HG03064 (cell line): Measurements from ENCODE around the gene RDX.
"Not testable (repeated sequence)": the region's sequence is repeated elsewhere in the genome, so short reads cannot be mapped to it uniquely, and the experiment has no call there.

Source experiments
- ATAC-seq: cut with Tn5 transposase; IDR thresholded peaks from one replicate; pipeline ENCODE4 v1.9.1; 2021; ENCODE audit warnings: low read depth; ENCODE audit not compliant: unreplicated experiment

Gene RDX

DNA sequence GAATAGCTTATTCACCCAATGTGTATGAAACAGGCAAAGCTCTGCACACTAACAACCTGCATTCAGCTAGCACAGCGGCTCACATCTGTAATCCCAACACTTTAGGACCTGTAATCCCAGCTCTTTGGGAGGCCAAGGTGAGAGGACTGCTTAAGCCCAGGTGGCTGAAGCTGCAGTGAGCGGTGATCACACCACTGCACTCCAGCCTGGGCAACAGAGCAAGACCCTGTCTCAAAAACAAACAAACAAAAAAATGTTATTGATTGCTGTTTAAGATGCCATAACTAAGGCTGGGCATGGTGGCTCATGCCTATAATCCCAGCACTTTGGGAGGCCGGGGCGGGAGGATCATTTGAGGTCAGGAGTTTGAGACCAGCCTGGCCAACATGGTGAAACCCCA, 15.8 kb downstream of the RDX start:
- ATAC-seq = not testable (repeated sequence)

DNA sequence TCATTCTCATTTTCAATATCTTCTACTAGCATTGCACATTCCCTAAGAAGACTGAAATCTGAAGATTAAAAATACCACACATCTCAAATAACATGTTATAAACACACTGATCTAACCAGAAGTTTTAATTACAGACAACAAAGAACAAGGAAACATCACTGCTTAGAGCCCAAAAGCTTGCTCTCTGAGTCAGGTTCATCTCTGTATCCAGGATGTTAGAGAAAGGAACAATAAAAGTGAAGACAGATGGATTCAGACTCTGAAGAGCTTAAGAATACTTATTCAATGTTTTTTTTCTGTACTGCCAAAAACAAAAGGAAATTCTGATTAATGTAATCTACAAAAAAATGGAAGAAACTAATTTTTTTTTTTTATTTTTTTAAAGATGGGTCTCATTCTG, 16.5 kb downstream of the RDX start:
- ATAC-seq = no peak

DNA sequence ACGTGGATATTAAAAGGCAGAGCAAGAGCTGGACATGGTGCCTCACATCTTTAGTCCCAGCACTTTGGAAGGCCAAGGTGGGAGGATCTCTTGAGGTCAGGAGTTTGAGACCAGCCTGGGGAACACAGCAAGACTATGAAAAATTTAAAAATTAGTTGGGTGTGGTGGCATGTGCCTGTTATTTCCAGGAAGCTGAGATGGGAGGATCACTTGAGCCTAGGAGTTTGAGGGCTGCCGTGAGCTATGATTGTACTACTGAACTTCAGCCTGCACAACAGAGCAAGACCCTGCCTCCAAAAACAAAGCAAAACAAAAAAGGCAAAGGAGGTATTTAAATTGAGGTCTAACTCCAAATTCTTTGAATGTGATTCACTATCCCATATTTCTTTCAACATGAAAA, 23.5 kb downstream of the RDX start:
- ATAC-seq = no peak

DNA sequence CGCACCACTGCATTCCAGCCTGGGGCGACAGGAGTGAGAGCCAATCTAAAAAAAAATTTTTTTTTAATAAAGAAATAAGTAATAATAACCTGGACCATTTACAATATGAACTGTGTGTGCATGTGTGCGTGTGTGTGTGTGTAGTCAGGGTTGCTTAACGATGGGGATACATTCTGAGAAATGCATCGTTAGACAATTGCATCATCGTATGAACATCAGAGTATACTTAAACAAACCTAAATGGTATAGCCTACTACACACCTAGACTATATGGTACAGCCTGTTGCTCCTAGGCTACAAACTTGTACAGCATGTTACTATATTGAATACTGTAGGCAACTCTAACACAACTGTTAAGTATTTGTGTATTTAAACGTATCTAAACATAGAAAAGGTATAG, 26.4 kb downstream of the RDX start:
- no peak for ATAC-seq

DNA sequence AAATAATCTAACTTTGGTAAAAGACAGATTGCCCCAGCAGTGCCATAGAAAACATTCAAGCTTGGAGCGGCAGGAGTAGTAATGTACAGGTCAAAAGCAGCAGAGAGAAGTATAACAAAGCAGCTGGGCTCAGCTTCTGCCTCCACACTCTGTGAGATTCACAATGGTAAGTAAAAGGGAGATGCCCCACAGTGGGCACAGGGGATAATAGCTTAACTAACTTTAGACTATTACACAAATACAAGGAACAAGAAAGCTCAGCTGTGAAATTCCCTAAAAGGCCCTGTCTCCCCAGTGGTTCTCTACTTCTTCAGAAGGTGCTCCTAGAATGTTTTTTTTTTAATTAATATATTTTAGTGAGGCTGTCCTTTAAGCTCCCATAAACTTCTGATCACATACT, 28.0 kb downstream of the RDX start:
- ATAC-seq = no peak

DNA sequence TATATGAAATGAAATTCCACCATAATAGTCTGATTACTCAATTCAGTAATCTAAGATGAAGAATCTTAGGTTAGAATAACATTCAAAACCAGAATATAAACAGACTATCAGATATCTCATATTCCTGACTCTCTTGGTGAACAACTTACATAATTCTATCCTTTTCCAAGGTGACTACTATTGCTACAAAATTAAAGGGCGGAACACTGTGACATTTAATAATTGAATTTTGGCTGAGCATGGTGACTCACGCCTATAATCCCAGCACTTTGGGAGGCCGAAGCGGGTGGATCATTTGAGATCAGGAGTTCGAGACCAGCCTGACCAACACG, 34.4 kb downstream of the RDX start:
- no peak for ATAC-seq

DNA sequence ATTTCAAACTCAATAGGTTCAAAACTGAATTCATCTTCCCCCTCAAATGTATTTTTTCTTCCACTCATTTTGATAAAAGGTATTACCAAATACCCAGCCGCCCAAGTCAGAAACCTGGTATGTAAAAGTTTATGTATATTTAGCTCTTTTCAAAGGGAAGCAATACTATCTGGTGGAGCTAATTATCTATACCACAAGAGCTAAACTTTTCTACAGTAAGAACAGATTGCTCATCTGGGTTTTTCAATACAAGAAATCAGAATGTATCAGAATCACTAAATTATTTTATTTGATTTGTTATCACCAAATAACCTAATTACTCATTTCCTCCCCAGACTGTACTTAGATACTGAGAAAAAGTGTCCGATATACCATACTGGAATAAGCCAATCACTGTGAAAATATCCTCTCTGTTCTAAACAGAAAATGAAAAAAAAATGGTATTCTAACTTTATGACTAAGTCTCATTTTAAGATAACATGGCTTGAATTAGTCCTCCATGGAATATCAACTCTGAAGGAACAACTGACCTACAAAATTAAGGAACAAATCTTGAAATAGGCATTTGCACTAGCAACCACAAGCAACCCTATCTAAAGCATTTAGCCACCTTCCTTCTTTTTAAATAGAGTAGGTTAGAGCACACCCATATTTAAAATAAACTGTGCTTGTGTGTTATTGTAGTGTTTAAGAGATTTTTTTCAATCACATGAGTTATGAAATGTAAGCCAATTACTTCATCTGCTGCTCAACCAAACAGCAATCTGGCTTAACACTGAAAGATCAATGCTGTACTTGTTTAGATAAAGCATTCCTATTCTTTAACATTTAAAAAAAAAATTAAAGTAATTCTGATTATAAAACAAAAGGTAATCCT, 35.0 kb downstream of the RDX start:
- no peak for ATAC-seq

DNA sequence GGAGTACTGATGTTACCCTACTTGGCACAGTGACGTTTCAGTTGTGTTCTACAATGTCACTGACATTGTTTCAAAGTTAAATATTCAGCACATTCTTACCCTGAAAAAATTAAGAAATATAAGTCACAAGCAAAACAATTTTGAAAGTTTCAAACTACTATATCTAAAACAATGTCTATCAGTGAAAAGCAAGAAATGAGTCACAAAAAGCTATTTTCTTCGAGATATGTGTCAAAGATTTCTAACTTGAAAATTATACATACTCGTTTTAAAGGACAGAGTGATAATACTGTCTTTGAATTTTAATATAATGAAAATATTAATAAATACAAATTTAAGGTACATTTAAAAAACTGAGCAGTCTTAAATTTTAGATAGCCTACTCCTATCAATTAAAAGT, 42.9 kb downstream of the RDX start:
- ATAC-seq = no peak

DNA sequence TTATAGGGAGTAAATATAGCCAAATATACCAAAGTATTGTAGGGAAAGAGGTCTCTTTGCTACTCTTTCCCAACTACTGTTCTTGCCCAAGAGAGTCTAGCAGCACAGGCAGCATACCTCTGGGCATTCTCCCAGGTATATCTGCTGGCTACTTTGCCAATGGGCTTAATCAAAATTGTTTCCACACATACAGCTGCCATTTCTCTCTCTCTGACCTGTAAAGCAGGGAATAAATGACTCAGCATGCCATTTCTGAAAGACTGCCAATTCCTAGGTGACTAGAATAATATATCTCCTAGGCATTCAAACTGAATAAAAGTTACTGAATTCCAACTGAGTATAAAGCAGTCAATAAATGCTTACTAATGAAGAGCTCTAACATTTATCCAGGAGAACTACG, 44.6 kb downstream of the RDX start:
- no peak for ATAC-seq

DNA sequence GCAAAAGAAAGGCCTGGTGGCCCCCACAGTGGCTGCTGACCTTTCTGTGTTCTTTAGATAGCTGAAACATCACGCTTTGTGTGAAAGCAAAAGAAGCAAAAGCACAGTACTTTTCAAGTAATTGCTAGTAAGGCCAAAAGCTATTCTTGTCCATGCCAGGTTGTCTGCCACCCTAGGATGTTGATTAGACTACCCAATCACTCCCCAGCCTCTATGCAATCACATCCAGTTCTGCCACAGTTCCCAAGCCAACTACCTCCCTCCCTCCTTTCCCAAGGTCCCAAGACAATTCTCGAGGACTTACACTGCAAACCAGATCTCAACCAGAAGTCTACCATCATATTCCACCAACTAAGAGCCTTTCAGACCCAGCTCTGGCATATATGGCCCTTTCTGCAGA, 46.2 kb downstream of the RDX start:
- ATAC-seq = no peak

DNA sequence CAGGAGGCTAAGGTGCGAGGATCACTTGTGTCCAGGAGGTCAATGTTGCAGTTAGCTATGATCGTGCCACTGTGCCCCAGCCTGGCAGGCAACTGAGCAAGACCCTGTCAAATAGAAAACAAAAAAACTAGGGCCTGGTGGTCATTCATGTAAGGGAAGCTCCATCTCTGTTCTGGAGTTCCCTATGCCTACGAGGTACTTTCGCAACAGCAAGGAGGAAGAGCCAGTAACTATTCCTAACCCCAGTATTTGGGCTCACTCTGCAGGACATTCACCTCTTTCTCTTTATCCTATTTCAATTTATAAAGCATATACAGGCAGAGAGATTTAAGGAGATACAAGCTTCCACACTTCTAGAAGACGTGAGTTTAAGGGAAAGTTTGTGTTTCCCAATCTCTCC, 46.6 kb downstream of the RDX start:
- no peak for ATAC-seq

DNA sequence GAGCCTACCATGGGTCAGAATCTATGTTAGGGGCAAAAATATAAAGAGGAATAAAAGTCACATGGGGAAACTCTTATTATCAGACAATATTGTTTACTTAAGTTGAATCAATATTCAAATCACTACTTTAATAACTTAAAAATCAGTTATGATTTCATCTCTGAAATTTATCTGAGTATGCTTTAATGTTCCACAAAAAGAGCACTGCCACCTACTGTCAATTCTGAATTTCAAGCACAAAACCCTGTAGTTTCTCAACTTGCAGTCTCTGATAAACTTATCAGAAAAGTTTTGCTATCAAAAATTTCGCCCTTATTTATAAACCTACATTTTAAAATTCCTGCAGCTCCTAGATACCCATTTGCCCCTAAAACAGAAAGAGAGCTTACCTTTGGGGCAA, 47.3 kb downstream of the RDX start:
- ATAC-seq = no peak

DNA sequence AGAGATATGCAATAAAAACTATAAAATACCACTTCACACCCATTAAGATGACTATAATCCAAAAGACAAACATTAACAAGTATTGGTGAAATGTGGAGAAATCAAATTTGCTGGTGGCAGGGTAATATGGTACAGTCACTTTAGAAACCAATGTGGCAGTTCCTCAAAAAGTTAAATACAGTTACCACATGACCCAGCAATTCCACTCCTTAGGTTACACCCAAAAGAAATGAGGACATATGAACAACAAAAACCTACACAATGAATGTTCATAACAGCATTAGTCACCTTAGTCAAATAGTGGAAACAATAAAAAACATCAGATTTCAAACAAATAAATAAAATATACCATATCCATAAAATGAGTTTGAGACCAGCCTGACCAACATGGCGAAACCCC, 52.6 kb downstream of the RDX start:
- ATAC-seq = no peak

DNA sequence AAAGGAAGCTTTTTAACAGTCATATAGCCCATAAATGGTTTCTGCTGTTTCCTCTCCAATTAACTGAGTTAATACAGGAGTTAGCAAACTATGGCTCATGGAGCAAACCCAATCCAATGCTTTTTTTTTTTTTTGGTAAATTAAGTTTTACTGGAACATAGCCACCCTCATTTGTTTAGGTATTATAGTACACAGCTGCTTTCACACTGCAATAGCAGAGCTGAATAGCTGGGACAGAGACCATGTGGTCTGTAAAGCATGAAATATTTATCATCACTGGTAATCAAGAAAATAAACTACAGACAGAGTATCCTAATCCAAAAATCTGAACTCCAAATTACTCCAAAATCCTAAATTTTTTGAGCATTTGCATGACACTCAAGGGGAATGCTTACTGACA, 53.7 kb downstream of the RDX start:
- no peak for ATAC-seq

DNA sequence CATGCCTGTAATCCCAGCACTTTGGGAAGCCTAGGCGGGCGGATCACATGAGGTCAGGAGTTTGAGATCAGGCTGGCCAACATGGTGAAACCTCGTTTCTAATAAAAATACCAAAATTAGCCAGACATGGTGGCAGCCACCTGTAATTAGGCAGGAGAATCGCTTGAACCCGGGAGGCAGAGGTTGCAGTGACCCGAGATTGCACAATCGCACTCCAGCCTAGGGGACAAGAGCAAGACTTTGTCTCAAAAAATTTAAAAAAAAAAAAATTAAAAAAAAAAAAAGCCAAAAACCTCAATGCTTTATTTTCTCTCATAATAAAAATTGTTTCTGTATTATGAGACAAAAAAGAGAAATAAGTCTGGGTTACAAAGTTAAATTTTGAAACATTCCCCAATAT, 54.2 kb downstream of the RDX start:
- ATAC-seq = no peak

DNA sequence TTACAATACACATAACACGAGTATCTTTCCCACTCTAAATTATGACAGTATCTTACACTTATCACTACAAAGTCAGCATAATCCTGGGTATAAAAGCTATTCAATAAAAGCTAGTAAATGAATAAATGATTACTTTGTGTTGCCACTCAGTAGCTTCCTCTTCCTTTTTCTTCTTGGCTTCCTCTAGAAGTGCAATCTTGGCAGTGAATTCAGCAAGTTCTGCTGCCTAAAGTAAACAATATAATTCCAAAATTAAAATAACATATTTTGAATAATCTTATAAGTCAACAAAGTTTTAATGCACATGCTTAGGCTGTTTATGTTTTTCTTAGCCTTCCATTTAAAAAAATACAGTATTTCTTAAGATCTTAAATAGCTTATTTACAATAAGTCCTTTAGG, 60.4 kb downstream of the RDX start:
- no peak for ATAC-seq

DNA sequence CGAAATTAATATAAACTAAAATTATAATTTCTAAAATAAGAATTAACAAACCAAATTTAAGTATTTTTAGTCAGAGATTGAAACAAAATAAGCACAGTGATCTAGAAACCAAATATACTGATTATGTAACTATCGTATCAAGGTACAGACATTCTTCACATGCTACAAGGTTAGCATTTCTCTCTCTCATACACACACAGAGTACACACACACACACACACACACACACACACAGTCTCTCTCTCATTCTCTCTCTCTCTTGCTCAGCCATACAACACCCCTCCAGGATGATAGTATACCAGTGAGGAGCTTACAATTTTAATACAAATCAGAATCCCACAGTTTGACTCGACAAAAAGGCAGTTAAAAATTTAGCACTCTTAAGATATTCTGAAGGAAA, 66.0 kb downstream of the RDX start:
- ATAC-seq = no peak

DNA sequence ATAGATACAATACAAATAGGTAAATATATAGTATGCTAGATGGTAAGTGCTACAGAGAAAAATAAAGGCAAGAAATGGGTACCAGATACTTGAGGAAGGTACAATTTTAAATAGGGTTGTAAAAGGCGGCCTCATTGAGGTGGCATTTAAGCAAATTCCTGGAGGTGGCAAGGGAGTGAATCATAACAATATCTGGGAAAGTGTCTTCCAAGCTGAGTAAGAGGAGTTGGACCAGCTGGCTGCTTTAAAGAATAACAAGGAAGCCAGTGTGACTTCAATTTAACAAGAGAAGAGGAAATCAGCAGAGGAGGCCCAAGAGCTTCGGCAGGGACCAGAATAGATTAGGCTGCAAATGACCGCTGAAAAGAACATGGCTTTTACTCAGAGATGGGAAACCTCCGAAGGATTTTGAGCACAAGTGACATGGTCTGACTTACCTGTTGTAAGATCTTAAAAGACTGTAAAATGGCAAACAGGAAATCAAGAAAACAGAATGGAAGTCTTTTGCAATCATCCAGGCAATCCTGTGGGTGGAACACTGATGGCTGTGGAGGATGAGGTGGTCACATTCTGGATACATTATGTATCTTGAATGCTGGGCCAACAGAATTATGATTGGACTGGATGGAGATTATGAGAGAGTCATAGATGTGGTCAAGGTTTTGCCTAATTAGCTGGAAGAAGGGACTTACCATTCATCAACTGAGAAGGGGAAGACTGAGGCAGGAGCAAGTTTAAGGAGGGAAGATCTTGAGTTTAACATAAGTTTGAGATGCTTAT, 77.2 kb downstream of the RDX start:
- ATAC-seq = no peak

DNA sequence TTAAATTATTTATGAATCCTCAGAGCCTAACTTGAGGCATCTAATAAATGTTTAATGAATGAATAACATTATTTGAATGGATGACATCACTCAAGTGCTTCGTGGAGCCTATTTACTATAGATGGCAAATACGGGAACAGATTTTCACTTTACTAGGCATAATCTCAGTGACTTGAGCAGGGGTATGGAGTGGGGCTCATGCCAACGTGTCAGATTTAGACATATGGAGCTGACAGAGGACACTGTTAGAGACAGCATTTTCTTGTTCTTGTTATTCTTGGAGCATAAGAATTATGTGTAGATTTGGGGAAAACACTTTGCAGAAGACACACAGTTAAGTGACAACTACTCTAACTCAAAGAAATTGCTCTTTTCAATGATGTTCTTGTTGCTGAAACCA, 78.5 kb downstream of the RDX start:
- ATAC-seq = no peak

DNA sequence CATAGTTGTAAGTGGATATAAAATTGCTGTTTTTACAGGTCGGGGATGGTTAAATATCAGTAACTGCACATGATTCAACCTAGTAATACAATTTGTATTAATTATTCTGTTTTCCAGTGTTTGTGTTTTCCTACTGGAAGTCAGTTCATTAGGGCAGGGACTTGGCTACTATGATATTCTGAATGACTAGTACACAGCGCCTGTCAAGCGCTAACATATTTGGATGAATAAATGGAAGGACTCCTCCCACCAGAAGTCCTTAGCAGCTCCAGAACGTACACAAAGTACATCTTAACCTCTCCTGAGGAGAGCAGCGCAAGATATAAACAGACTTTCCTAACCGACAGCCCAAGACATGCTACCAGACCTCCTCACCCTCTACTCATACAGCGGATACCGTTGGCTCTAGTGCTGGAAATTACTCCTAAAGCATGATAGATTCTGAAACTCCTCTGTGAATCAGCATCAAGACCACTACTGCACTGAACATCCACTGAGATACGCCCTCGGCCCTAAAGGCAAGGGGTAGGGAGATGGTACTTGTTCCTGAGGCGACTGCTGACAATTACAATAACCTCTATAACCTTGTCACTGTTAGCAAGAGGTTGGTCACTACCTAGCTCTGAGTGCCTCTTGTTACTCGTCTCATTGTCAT, 79.1 kb downstream of the RDX start:
- ATAC-seq = no peak

DNA sequence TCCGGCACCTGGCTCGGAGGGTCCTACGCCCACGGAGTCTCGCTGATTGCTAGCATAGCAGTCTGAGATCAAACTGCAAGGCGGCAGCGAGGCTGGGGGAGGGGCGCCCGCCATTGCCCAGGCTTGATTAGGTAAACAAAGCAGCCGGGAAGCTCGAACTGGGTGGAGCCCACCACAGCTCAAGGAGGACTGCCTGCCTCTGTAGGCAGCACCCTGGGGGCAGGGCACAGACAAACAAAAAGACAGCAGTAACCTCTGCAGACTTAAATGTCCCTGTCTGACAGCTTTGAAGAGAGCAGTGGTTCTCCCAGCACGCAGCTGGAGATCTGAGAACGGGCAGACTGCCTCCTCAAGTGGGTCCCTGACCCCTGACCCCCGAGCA, 87.1 kb downstream of the RDX start:
- ATAC-seq = not testable (repeated sequence)
